Stimulated activated CD8-positive, alpha-beta memory T cell treated with anti-CD3 and anti-CD28 coated beads, Interleukin-15, amount 100 ng/mL, for 48 hours (primary cell): ENCODE data around the gene TMEM100.
A peak's percentile ranks its signal among the peaks of the same experiment; 100 is the strongest.

Experiments used
- DNase-seq, 2 donors: peaks; one replicate each; pipeline ENCODE4 v3.0.0-alpha.2; 2020; ENCODE audit warnings: low read depth in 2 of 2

TMEM100 gene

GRCh38 chr17:55717898-55718735, 4.5 kb downstream of the TMEM100 start:
- peak; percentile 28 to 38 for DNase-seq

GRCh38 chr17:55717432-55717831, 5.2 kb downstream of the TMEM100 start:
- no peak for DNase-seq

- DNase-seq: no peak
These were observed 11.7 kb downstream of the TMEM100 start for GRCh38 chr17:55710829-55711496.

GRCh38 chr17:55710410-55710809, 12.3 kb downstream of the TMEM100 start:
- no peak for DNase-seq

- no peak for DNase-seq
These were observed 12.7 kb downstream of the TMEM100 start for GRCh38 chr17:55709984-55710383.

GRCh38 chr17:55709440-55709839, 13.2 kb downstream of the TMEM100 start:
- no peak for DNase-seq

GRCh38 chr17:55708175-55708974, 14.3 kb downstream of the TMEM100 start:
- no peak for DNase-seq

- no peak for DNase-seq
These were observed 15.6 kb downstream of the TMEM100 start for GRCh38 chr17:55706808-55707773.

- DNase-seq: no peak
These were observed 16.8 kb downstream of the TMEM100 start for GRCh38 chr17:55705847-55706246.

GRCh38 chr17:55704401-55704800, 18.3 kb downstream of the TMEM100 start:
- DNase-seq: no peak

GRCh38 chr17:55702150-55702549, 20.5 kb downstream of the TMEM100 start:
- no peak for DNase-seq

GRCh38 chr17:55699181-55699860, 23.3 kb downstream of the TMEM100 start:
- no peak for DNase-seq

- DNase-seq: no peak
These were observed 28.3 kb downstream of the TMEM100 start for GRCh38 chr17:55694286-55694910.

GRCh38 chr17:55693254-55694216, 29.1 kb downstream of the TMEM100 start:
- no peak for DNase-seq

- DNase-seq: no peak
These were observed 30.4 kb downstream of the TMEM100 start for GRCh38 chr17:55692276-55692675.

GRCh38 chr17:55691666-55692065, 31.0 kb downstream of the TMEM100 start:
- DNase-seq: no peak

GRCh38 chr17:55690105-55690508, 32.6 kb downstream of the TMEM100 start:
- DNase-seq: no peak

GRCh38 chr17:55689672-55690071, 33.0 kb downstream of the TMEM100 start:
- no peak for DNase-seq

GRCh38 chr17:55688057-55688456, 34.6 kb downstream of the TMEM100 start:
- no peak for DNase-seq
